ENCODE results near the gene WDR72.

DNA sequence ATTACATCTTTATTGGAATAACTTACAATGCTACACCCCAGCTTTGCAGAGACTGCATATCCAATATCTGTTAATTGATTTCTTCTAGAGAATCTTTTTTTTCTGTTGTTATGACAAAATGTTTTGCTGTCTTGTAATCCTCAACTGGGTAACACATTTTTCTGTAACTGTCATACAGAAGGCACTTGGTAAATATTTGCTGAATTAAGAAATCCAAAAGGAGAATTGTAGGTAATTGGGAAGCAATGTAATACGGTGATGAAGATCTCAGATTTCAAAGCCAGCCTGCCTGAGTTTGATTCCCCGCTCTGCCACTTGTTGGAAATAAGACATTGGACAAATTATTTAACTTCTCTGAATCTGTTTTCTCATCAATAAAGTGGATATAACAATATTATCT is 169.1 kb downstream of the WDR72 start:
- TF ChIP-seq CTCF (IDR thresholded peaks at IDR 0.05; ENCODE audit: insufficient read depth, low read depth, low read length) (no peak), EZH2 (IDR thresholded peaks at IDR 0.05; ENCODE audit: insufficient read depth, low read length) (no peak)
